Forelimb muscle (tissue), 1 donor: Measurements from ENCODE around the gene MACROD1. TPM values are rescaled to one million over a fixed set of nuclear protein-coding genes. Genes with fewer than 3 reads are reported as not detected.

Experiments used
- DNase-seq: peaks from one replicate; pipeline ENCODE4 v3.0.0-alpha.2; 2013; ENCODE audit warnings: low read depth
- polyA plus RNA-seq: library from polyadenylated mRNA; unstranded; fragments of 120-200 nt; gene quantifications from one replicate; pipeline ENCODE4 v1.2.1, GENCODE V29; 2013; ENCODE audit not compliant: insufficient read length

Gene MACROD1
- polyA plus RNA-seq, 1 donor, result 68.0 TPM

- DNase-seq, result no peak
Measured at GRCh38 chr11:64131683-64132190, 34.2 kb downstream of the MACROD1 start.

- DNase-seq, result no peak
Measured at GRCh38 chr11:64130618-64131017, 35.3 kb downstream of the MACROD1 start.

GRCh38 chr11:64129403-64129802 lies 36.5 kb downstream of the MACROD1 start:
- DNase-seq, result no peak

- DNase-seq, result no peak
Measured at GRCh38 chr11:64128255-64129006, 37.5 kb downstream of the MACROD1 start.

GRCh38 chr11:64127267-64128072 lies 38.4 kb downstream of the MACROD1 start:
- no peak for DNase-seq

GRCh38 chr11:64126796-64127195 lies 39.1 kb downstream of the MACROD1 start:
- DNase-seq, result no peak

- DNase-seq, result no peak
Measured at GRCh38 chr11:64126371-64126770, 39.5 kb downstream of the MACROD1 start.

- DNase-seq, result no peak
Measured at GRCh38 chr11:64125676-64126075, 40.2 kb downstream of the MACROD1 start.

- DNase-seq, result no peak
Measured at GRCh38 chr11:64124147-64124546, 41.8 kb downstream of the MACROD1 start.

- DNase-seq, result no peak
Measured at GRCh38 chr11:64123679-64124078, 42.2 kb downstream of the MACROD1 start.

- no peak for DNase-seq
Measured at GRCh38 chr11:64122411-64123410, 43.2 kb downstream of the MACROD1 start.

GRCh38 chr11:64121663-64122410 lies 44.1 kb downstream of the MACROD1 start:
- no peak for DNase-seq

- DNase-seq, result no peak
Measured at GRCh38 chr11:64120951-64121569, 44.9 kb downstream of the MACROD1 start.

- no peak for DNase-seq
Measured at GRCh38 chr11:64119700-64120099, 46.2 kb downstream of the MACROD1 start.

- no peak for DNase-seq
Measured at GRCh38 chr11:64118876-64119665, 46.8 kb downstream of the MACROD1 start.

GRCh38 chr11:64117763-64118459 lies 48.0 kb downstream of the MACROD1 start:
- no peak for DNase-seq

- no peak for DNase-seq
Measured at GRCh38 chr11:64115531-64116522, 50.1 kb downstream of the MACROD1 start.

GRCh38 chr11:64114231-64114630 lies 51.7 kb downstream of the MACROD1 start:
- DNase-seq, result no peak
